PC-9 (cell line): Measurements from ENCODE around the gene CCR9.

Experiments
- CTCF ChIP-seq: fragments of 200-600 bp; sonication (generic); conservative IDR thresholded peaks from 2 replicates; pipeline ENCODE4 v1.6.1; 2017; ENCODE audit warnings: mixed run types, antibody characterized with exemption, mild to moderate bottlenecking, moderate library complexity
- EZH2 ChIP-seq: fragments of 200-600 bp; sonication (generic); IDR thresholded peaks from 2 replicates; pipeline ENCODE4 v1.8.0; 2017; ENCODE audit warnings: antibody characterized with exemption, low read depth

GRCh38 chr3:45868650-45869049, 17.7 kb upstream of the CCR9 start:
- TF ChIP-seq CTCF (no peak), EZH2 (no peak)
